Central memory CD8-positive, alpha-beta T cell (primary cell): ENCODE data around the gene MISFA.
"Not testable (repeated sequence)": the region's sequence is repeated elsewhere in the genome, so short reads cannot be mapped to it uniquely, and the experiment has no call there.

Source experiments
- ATAC-seq: fragments of 150-1000 bp; cut with Tn5 transposase; replicated peaks from 2 replicates; pipeline ENCODE4 v1.10.0; 2022; ENCODE audit warnings: mild to moderate bottlenecking, moderate FRiP score, moderate number of reproducible peaks; ENCODE audit not compliant: poor library complexity, severe bottlenecking; ENCODE audit errors: extremely low read depth
- DNase-seq, 2 donors: peaks; one replicate each; pipeline ENCODE4 v3.0.0; 2021; ENCODE audit warnings: low spot score in 2 of 2
- H3K27ac Mint-ChIP-seq: one replicate; pipeline ENCODE4 v1.8.0; 2022; ENCODE audit warnings: low read depth, mild to moderate bottlenecking, moderate library complexity, mixed read lengths
- H3K27me3 Mint-ChIP-seq: one replicate; pipeline ENCODE4 v1.8.0; 2022; ENCODE audit warnings: mixed read lengths
- H3K36me3 Mint-ChIP-seq: one replicate; pipeline ENCODE4 v1.8.0; 2022; ENCODE audit warnings: mild to moderate bottlenecking, moderate library complexity, mixed read lengths; ENCODE audit not compliant: insufficient read depth
- H3K4me1 Mint-ChIP-seq: one replicate; pipeline ENCODE4 v1.8.0; 2022; ENCODE audit warnings: mixed read lengths
- H3K4me3 Mint-ChIP-seq: one replicate; pipeline ENCODE4 v1.8.0; 2022; ENCODE audit warnings: mild to moderate bottlenecking, moderate library complexity, mixed read lengths
- H3K9me3 Mint-ChIP-seq: one replicate; pipeline ENCODE4 v1.8.0; 2022; ENCODE audit warnings: mixed read lengths

Gene MISFA

DNA sequence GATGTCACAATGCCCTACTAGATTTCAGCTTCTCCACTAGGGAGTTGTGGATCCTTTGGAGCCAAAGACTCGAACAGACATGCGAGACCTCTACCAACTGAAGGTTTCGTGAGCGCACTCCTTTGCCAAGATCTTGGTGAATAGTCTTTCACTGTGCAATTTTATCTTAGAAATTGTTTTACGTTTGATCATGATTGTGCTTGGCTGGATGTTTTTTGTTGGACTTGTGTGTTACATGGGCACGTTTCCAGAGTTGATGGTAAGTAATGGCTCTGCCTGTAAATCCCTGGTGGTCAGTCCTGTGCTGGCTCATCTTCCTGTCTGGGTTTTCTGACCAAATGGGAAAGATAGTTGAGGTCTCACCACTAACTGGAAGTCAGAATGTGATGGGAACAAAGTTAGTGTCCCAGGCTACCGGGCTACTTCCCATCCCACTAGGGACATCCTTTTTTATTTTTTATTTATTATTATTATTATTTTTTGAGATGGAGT is at the start of gene MISFA:
TSS of gene MISFA (plus strand) at position 51 of the 492 bp plus-strand sequence. CDS start at position 191, 140 bp downstream.
- H3K36me3 Mint-ChIP-seq: peaks cover 1% of the 10 kb centered on the region
- H3K4me1 Mint-ChIP-seq: no peaks in the 10 kb centered on the region
- ATAC-seq: no peak
- H3K27me3 Mint-ChIP-seq: no peaks in the 10 kb centered on the region
- no peak within 1 kb of the TSS for H3K27ac Mint-ChIP-seq
- H3K4me3 Mint-ChIP-seq: no peak within 1 kb of the TSS
- no peak for DNase-seq
- H3K9me3 Mint-ChIP-seq: no peaks in the 10 kb centered on the region

DNA sequence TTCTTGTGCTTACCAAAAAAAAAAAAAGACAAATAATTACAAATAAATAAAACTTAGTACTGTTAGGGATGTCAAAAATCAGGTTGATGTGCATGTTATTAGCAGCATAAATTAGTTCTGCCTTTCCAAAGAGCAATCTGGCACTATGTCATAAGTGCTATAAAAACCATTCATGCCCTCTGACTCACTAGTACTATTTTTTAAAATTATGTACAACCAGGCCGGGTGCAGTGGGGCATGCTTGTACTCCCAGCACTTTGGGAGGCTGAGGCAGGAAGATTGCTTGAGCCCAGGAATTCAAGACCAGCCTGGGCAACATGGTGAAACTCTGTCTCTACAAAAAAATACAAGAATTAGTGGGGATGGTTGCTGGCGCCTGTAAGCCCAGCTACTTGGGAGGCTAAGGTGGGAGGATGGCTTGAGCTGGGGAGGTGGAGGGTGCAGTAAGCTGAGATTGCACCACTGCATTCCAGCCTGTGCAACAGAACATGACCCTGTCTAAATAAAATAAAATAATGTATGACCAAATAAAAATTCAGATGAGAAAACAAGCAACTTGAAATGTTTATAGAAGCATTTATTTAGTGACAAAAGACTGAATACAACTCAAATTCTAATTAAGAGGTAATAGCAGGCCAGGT is 36.4 kb upstream of the MISFA start:
- Mint-ChIP-seq H3K27me3 (no peaks in the 10 kb centered on the region), H3K27ac (no peak overlapping the region), H3K9me3 (no peaks in the 10 kb centered on the region), H3K4me3 (no peak overlapping the region), H3K36me3 (peaks cover 27% of the 10 kb centered on the region), H3K4me1 (no peaks in the 10 kb centered on the region)
- ATAC-seq (no peak), DNase-seq (no peak)

DNA sequence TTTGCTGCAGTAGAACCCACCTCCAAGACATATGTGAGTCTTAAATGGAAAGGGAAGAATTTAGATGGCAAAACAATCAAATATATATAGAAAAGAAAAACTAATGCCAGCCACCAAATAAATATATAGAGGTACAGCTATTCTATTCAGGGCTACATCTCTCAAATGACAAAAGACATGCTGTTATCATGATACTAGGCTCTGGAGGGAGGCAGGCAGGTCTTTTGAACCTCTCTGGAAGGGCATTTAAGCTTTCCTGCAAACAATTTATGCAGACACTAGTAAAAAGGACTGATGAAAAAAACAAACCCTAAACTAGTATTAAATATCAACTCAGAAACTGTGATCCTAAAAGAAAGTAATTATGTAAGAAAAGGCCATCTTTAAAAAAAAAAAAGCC is 35.4 kb upstream of the MISFA start:
- H3K27me3 Mint-ChIP-seq: no peaks in the 10 kb centered on the region
- no peaks in the 10 kb centered on the region for H3K9me3 Mint-ChIP-seq
- no peak overlapping the region for H3K4me3 Mint-ChIP-seq
- DNase-seq (no peak), ATAC-seq (no peak)
- H3K4me1 Mint-ChIP-seq: no peaks in the 10 kb centered on the region
- H3K36me3 Mint-ChIP-seq: peaks cover 29% of the 10 kb centered on the region
- H3K27ac Mint-ChIP-seq: no peak overlapping the region

DNA sequence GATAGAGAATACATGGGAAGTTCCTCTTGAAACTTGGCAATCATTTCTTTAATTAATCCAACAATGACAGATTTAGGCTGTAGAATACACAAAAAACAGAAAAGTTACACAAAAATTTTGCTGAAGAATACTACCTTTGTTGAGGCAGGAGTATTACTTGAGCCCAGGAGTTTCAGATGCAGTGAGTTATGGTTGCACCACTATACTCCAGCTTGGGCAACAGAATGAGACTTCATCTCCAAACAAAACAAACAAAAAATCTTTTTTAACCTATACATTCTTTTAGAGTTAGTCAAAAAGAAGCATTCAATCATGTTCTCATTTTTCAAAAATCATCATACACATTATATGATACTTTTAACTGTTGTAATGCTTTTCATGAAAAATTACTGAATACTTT is 33.2 kb upstream of the MISFA start:
- no peak for ATAC-seq
- Mint-ChIP-seq H3K27me3 (no peaks in the 10 kb centered on the region), H3K27ac (no peak overlapping the region), H3K36me3 (peaks cover 26% of the 10 kb centered on the region), H3K4me3 (no peak overlapping the region), H3K9me3 (no peaks in the 10 kb centered on the region), H3K4me1 (no peaks in the 10 kb centered on the region)
- no peak for DNase-seq

DNA sequence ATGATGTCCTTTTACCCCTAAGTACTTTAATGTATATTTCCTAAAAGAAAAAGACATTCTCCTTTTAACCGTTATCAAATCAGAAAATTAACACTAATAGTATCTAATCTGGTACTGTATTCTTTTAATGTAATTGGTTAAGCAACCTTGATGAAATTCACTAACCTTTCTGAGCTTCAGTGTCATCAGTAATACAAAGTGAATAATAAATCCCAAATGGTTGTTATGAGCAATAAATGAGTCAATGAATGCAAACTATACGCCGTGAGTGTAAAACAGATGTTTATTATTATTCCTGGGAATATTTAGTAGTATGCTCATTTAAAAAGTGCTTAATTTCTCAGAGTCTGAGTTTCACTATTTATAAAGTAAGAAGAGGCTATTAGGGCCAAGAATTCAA is 32.5 kb upstream of the MISFA start:
- Mint-ChIP-seq H3K4me3 (no peak overlapping the region), H3K27me3 (no peaks in the 10 kb centered on the region), H3K4me1 (no peaks in the 10 kb centered on the region), H3K36me3 (peaks cover 26% of the 10 kb centered on the region), H3K27ac (no peak overlapping the region), H3K9me3 (no peaks in the 10 kb centered on the region)
- DNase-seq: no peak
- no peak for ATAC-seq

DNA sequence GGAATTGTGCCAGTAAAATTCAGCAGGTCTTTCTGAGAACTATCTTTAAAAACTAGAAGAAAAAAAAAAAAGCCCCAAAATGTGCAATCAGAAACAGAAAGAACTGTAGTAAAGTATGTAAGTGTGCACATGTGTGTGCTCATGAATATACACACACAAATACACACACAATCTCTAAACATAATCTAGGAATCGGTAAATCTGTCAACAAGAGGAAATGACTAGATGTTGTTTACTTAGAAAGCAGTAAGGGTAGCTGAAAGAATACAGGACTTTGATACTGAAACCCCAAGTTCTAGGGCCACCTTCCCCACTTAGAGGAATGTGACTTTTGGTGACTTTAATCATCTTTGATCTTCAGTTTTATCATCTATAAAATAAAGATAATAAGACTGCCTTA is 24.2 kb upstream of the MISFA start:
- Mint-ChIP-seq H3K9me3 (no peaks in the 10 kb centered on the region), H3K27ac (no peak overlapping the region), H3K4me1 (peaks cover 7% of the 10 kb centered on the region), H3K36me3 (peaks cover 22% of the 10 kb centered on the region), H3K27me3 (no peaks in the 10 kb centered on the region), H3K4me3 (no peak overlapping the region)
- ATAC-seq (no peak), DNase-seq (no peak)

DNA sequence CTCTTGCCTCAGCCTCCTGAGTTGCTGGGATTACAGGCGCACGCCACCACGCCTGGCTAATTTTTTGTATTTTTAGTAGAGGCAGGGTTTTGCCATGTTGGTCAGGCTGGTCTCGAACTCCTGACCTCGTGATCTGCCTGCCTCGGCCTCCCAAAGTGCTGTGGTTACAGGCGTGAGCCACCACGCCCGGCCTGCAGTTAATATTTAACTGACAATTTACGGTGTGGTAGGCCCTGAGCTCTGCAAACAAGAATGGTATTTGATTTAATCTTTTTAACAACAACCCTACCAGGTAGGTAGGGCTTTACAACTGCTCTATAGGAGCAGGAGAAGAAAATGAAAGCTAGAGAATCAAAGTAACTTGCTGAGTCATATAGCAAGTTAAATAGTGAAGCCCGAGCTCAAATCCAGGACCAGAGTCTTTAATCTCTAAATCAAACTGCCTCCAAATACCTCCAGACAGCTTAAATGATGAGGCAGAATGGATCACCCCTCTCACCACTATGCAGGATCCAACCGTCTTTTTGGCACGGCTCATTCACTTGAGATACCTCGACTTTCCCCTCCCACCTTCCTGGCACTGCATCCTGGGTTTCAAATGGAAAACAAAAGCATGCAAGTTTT is 20.5 kb upstream of the MISFA start:
- DNase-seq (no peak), ATAC-seq (peak; percentile 58)
- Mint-ChIP-seq H3K9me3 (no peaks in the 10 kb centered on the region), H3K4me1 (peaks cover 7% of the 10 kb centered on the region), H3K36me3 (peaks cover 14% of the 10 kb centered on the region), H3K27ac (peak overlapping the region; percentile 35), H3K27me3 (no peaks in the 10 kb centered on the region), H3K4me3 (peak overlapping the region; percentile 19)

DNA sequence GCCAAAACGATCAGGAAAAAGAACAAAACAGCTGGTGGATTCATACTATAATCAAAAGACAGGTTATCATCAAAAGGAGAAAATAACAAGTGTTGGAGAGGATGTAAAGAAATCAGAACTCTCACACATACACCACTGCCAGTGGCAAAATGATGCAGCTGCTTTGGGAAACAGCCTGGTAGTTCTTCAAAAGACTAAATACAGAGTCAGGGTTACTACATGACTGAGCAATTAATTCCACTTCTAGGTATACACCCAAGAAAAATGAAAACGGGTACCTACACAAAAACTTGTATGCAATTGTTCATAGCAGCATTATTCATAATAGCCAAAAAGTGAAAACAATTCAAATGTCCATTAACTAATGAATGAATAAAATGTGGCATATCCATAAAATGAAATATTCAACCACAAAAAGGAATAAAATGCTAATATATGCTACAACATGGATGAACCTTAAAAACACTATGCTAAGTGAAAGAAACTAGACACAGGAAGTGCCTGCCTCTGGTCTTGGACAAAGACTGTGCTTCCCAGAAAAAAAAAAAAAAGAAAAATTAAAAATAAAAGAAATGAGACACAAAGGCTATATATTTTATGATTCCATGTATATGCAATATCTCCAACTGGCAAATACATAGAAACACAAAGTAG is 19.3 kb upstream of the MISFA start:
- no peaks in the 10 kb centered on the region for H3K9me3 Mint-ChIP-seq
- no peaks in the 10 kb centered on the region for H3K27me3 Mint-ChIP-seq
- no peak for ATAC-seq
- no peak for DNase-seq
- H3K36me3 Mint-ChIP-seq: peaks cover 9% of the 10 kb centered on the region
- H3K27ac Mint-ChIP-seq: no peak overlapping the region
- peaks cover 7% of the 10 kb centered on the region for H3K4me1 Mint-ChIP-seq
- H3K4me3 Mint-ChIP-seq: no peak overlapping the region

DNA sequence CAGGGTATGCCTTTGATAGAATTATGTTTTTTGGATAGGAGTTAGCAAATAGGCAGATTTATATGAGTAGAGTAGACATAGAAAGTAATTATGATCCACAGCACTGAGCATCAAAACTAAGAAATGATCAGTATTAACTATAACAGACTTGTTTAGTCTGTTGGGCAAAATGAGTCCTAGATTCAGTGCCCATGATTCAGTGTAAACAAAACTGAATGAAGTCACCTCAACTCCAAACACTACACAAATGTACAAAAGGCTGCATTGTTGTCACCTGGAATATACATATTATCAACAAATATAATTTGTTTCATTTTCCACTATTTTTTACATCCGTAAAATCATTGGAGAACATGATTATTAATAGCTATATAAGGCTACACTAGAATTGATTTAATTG is 17.8 kb upstream of the MISFA start:
- no peaks in the 10 kb centered on the region for H3K27me3 Mint-ChIP-seq
- DNase-seq: no peak
- no peak for ATAC-seq
- H3K36me3 Mint-ChIP-seq: peaks cover 3% of the 10 kb centered on the region
- H3K4me1 Mint-ChIP-seq: peaks cover 7% of the 10 kb centered on the region
- peak overlapping the region; percentile 29 for H3K27ac Mint-ChIP-seq
- H3K9me3 Mint-ChIP-seq: no peaks in the 10 kb centered on the region
- H3K4me3 Mint-ChIP-seq: no peak overlapping the region

DNA sequence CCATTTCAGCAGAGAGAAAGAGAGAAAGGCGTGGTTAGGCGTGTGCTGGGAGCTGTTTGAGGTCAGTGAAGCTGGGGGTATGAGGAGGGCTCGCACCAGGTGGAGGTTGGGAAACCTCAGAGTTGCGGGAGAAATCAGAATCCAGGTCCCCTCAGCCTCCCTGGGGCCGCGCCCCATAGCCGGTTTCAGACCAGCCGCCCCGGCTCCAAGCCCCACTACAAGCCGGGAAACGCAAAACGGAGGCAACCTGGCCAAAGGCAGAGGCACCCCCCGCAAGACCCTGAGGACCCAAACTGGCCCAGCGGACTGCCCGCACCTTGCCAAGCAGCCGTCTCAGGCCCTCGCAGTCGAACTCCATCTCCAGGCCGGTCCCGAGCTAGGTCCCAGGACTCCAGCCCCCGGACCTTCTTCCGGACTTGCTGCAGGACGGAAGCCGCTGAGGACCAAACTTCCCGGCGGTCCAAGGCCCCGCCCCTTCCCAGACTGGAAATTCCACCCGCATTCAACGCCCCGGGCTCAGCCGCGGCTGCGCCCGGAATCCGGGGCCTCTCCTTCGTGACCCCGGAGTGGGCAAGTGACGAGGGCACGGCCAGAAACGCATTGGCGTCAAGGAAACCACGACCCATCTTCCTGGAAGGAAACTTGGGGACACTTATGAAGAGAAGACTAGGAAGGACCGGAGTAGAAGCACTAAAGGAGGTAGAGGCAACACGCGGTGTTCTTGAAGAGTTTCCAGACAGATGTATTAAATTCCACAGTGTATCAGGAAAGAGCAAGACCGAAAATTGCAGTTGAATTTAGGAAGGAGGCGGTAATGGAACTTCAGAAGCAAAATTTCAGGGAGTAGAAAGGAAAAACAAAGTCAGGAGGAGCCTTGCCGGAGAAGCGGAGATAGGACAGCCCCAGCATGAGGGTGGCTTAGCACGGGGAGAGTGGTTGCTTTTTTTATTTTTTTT is 11.0 kb upstream of the MISFA start, which contains the start of gene UEVLD:
TSS of gene UEVLD (minus strand) at position 438 of the 956 bp plus-strand sequence. CDS start at position 358, 80 bp downstream.
- Mint-ChIP-seq H3K4me1 (no peaks in the 10 kb centered on the region), H3K27me3 (no peaks in the 10 kb centered on the region), H3K4me3 (no peak within 1 kb of the TSS), H3K9me3 (no peaks in the 10 kb centered on the region), H3K36me3 (peaks cover 2% of the 10 kb centered on the region), H3K27ac (no peak within 1 kb of the TSS)
- peak; percentile 23 to 25 for DNase-seq
- peak; percentile 41 for ATAC-seq

DNA sequence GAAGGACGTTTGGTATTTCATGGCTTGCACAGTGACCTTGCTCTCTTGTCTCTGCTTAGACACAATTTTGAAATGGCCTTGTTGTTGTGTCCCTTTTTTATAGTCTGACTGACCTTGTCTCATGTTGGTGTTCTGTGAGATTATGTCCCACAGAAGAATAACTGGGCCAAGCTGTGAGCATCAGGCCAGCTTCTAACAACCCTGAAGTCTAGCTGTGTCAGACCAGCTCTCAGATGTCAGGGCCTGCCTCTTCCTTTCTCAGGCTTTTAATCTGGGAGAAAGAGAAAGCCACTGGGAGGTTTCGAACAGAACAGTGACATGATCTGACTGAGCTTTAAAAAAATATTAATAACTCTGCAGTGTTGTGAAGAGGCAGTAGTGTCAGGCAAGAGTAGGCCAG is 9.0 kb upstream of the MISFA start:
- no peak overlapping the region for H3K27ac Mint-ChIP-seq
- H3K27me3 Mint-ChIP-seq: no peaks in the 10 kb centered on the region
- no peaks in the 10 kb centered on the region for H3K4me1 Mint-ChIP-seq
- no peak for DNase-seq
- H3K4me3 Mint-ChIP-seq: no peak overlapping the region
- H3K36me3 Mint-ChIP-seq: peaks cover 2% of the 10 kb centered on the region
- ATAC-seq: no peak
- no peaks in the 10 kb centered on the region for H3K9me3 Mint-ChIP-seq

DNA sequence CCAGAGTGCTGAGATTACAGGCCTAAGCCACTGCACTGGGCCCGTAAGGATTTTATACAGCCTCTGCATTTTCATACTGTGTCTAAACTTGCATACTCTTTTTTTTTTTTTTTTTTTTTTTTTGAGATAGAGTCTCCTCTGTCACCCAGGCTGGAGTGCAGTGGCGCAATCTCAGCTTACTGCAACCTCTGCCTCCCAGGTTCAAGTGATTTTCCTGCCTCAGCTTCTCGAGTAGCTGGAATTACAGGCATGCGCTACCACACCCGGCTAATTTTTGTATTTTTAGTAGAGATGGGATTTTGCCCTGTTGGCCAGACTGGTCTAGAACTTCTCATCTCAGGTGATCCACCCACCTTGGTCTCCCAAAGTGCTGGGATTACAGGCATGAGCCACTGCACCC is 5.5 kb upstream of the MISFA start:
- H3K36me3 Mint-ChIP-seq, H3K9me3 Mint-ChIP-seq, H3K4me1 Mint-ChIP-seq, H3K4me3 Mint-ChIP-seq, H3K27ac Mint-ChIP-seq, ATAC-seq, H3K27me3 Mint-ChIP-seq, DNase-seq: not testable (repeated sequence)
